HG03039 (cell line): ENCODE data around the gene FES.
A peak's percentile ranks its signal among the peaks of the same experiment; 100 is the strongest.
"Not testable (repeated sequence)": the region's sequence is repeated elsewhere in the genome, so short reads cannot be mapped to it uniquely, and the experiment has no call there.

Experiments
- ATAC-seq: cut with Tn5 transposase; IDR thresholded peaks from one replicate; pipeline ENCODE4 v1.9.1; 2021; ENCODE audit warnings: mild to moderate bottlenecking, moderate library complexity; ENCODE audit not compliant: unreplicated experiment

FES gene

DNA sequence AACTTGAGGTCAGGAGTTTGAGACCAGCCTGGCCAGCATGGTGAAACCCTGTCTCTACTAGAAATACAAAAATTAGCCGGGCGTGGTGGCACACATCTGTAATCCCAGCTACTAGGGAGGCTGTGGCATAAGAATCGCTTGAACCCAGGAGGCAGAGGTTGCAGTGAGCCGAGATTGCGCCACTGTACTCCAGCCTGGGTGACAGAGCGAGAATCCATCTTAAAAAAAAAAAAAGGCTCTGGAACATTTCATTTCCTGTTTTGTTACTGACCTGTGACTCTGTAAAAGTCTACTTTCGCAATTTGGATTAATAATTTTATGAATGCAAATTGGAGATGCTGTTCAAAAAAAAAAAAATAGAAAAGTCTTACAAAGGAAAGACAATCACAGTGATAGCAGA lies 43.8 kb downstream of the FES start:
- not testable (repeated sequence) for ATAC-seq

DNA sequence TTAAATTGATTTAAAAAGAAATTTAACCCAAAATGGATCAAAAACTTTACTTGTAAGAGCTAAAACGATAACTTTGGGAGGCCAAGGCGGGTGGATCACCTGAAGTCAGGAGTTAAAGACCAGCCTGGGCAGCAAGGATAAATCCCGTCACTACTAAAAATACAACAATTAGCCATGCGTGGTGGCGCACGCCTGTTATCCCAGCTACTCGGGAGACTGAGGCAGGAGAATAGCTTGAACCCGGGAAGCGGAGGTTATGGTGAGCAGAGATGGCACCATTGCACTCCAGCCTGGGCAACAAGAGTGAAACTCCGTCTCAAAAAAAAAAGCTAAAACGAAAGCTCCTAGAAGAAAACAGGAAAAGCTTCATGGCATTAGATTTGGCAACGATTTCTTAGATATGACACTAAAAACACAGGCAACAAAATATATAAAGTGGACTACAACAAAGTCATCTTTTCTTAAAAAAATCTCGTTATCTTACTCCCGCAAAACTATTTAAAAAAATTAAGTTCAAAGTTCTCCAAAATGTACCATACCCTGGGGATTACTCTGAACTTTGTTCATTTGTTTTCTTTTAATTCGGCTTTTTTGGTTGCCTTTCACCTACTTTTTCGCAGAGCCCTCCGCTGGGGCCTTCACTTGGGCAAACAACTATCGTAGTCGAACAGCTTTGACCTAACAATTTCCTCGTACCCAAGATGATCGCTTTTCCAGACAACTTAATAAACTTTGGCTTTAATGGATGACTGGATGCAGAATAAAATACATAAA lies 45.1 kb downstream of the FES start:
- no peak for ATAC-seq

DNA sequence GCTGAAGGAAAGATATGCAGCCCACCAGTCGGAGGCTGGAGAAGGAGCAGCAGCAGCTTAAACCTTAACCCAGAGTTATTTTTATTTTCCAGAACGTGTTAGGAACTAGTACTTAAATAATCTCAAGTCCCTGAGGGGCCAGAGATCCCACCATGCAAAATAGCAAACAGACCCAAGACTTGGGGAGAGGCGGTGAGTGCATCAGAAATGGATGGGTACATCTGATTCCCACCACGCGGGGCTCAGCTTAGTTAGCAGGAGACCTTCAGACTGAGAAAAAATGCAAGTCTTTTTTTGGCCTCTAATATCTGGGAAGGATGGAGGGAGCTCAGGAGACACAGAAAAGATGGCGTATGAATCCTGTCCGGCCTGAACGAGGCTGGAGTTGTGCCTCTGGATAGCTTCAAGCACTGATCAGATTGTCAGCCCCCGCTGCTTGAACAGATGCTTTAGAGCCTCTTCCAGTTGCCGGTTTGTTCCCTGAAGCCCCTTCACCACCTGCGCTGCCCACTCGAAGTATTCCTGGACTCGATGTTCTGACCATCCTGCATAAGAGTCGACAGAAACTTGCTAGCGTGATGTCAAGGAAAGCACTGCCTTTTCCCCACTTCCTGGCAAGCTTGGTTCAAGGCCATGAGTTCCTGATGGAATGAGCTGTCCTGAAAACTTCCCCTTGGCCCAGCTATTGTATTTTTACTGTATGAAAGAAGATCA lies 46.7 kb downstream of the FES start:
- no peak for ATAC-seq

DNA sequence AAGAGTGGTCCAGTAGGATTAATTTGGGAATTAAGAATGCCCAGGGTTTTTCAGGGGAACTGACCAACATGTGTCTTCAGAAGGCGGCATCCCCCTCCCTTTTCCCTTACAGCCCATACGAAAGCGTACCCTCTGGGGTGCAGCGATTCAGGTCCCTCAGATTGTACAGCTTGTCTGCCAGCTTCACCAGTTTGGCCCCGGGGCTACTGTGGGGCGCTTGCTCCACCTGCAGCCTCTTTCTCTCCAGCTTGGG lies 47.2 kb downstream of the FES start:
- ATAC-seq = no peak

DNA sequence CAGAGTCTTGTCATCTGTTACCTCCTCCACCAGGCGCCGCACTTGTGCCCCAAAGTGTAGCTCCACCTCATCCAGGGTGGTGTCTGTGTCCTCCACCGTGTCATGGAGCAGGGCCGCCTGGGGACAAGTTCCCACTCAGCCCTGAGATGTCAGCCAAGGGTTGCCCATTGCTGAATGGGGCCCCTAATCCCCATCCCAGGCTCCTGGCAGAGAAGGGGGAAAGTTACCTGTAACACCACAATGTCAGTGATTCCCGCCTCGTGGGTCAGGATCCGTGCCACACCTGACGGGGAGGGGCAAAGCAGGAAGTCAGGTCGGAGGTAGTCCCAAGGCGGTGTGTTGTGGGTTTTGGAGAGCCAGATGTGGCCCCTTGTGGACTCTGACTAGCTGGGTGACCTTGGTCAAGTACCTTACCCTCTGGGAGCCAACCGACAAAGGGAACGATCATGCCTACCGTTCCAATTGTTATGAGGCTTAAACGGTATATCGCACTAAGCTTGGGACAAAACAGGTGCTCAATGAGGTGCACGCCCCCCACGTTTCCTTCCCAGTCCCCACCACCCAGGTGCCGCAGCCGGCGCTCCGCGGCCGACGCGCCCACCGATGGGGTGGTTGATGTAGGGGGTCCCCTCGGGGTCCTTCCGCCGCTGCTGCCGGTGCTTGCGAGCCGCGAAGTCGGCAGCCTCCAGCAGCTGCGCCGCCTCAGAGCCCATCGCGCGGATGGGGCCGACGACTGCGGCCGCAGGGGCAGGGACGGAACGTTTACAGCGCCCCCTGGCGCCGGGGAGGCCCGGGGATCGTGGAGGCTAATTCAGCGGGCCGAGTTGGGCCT lies 47.7 kb downstream of the FES start, which contains the start of gene HDDC3:
Gene HDDC3 (minus strand): TSS at position 722 of the 832 bp plus-strand sequence. CDS start 9 bp downstream, at position 713.
- ATAC-seq = peak; percentile 40

DNA sequence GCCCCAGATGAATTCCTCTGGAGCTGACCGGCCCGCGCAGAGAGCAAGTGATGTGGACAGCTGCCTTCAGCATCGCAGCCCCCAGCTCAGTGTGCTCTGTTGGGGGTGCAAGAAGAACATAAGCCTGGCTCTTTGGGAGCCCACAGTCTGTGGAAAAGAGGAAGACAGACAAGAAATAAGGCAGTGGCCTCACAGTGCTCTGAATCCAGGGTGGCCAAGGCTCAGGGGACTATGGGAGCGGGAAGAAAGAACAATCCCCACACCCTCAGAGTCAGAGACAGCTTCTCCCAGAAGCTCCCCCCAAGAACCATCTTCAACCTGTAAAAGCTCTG lies 48.3 kb downstream of the FES start:
- no peak for ATAC-seq

DNA sequence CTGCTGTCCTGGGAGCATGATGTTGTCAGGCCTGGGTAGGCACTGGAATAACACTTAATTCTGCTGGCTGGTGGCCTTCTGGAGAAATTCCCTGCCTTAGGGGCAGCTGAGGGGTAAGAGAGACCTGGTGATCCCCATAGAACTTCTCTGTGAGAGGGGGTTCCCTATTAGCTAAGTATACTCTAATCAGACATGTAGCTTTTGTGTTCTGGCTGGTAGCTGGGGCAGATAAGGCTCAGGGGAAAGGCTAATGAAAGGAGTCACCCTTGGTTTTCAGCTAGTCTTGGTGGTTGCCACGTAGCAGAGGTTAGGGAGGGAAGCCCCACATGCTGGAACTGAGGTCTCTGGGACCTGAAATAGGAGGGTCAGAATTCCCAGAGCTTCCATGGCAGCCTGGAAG lies 49.0 kb downstream of the FES start:
- ATAC-seq = no peak

DNA sequence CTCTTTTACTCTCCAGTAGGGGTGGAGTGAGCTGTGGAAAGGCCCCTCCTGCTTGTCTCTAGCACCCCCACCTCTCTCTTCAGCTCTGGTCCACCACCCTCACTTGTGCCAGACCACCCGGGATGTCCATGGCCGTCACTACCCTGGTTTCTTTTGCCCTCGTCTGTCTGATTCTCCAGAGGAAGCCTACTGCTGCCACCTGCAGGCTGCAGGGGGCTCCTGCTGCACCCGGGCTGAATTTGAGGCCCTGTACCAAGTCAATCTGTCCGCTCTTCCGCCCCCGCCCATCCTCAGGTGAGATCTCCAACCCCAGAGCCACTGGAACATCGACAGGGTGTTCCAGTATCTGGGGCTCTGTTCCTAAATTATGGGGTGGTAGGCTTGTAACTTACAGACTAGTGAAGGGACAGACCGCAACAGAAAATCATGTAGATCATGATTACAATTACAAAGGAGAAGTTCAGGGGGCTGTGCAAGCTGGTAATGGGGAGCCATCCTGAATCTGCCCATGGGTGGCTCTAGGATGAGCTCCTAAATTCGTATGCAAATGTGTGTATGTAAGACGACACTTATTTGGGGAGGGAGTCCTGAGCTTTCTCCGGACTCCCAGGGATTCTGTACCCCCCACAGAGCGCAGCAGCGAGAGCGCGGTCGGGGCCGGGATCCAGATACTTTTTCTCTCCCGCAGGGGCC lies 50.1 kb downstream of the FES start:
- no peak for ATAC-seq

DNA sequence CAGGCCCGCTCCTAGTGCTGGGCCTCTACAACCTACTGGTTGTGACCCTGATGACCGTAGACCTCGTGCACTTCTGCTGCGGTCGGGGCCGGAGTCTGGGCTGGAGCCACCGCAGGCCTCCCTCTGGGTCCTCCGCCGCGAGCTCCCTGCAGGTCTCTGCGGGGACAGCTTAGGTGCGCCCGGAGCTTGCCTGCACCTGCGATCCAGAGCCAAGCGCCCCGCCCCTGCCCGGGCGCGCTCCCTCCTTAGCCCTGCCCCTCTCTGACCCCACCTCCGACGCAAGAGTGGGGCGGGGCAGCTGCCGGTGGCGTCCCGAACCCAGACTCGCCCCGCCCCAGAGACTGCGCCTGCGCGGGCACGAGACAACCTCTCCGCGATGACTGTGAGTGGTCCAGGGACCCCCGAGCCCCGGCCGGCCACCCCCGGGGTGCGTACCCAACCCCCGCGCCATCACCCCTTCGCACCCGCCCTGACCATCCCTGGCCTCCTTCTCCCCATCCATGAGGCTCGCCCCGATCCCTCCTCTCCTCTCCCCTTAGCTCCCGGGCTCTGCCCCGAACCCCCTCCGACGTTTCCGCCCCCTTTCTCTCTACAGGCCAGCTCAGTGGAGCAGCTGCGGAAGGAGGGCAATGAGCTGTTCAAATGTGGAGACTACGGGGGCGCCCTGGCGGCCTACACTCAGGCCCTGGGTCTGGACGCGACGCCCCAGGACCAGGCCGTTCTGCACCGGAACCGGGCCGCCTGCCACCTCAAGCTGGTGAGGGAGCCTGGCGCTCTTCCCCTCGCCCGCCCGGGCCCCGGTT lies 50.8 kb downstream of the FES start, which contains the start of gene UNC45A:
Gene UNC45A (plus strand): TSS at position 337 of the 803 bp plus-strand sequence. CDS start 40 bp downstream, at position 377.
- ATAC-seq = peak; percentile 71

DNA sequence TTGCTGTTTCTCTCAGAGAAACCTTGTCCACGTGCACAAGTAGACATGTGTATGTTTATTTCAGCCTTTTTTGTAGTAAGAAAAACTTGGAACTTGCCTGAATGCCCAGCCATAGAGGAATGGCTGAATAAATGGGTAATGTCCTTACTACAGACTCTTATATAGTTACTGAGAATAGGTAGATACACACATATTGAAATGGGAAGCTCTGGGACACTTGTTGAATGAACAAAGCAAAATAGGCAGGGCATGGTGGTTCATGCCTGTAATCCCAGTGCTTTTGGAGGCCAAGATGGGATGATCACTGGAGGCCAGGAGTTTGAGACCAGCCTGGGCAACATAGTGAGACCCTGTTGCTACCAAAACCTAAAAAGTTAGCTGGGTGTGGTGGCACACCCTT lies 52.5 kb downstream of the FES start:
- no peak for ATAC-seq

DNA sequence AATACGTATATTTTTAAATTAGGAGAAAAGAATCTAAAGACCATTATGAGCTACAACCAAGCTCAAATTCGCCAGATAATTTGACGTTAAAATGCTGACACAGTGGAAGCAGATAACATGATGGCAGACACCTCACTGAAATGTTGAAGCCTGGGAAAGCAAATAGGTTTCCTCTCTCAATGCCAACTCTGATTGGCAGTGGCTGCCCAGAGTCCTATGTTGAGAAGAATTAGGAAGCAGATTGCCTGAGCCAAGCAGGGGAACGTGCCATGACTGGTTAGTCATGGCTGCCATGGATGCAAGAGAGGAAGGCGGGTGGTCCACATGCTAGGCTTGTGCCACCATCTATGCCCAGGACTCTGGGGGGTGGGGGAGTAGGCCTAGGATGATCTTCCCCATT lies 54.0 kb downstream of the FES start:
- no peak for ATAC-seq

DNA sequence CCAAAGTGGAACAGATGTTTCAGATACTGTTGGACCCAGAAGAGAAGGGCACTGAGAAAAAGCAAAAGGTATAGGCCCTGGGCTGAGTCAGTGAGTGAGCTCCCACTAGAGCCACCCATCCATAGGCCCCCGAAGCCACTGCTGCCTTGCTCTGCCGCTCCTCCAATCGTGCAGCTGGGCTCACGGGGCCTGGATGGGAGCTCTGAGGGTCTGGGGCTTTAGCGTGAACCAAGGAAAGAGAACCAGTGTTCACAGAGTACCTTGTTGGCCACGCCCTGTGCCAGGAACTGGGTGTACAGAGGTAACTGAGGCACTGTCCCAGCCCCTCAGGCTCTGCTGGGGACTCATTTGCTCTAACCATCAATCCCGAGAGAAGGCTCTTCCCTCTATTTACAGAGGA lies 55.5 kb downstream of the FES start:
- no peak for ATAC-seq

DNA sequence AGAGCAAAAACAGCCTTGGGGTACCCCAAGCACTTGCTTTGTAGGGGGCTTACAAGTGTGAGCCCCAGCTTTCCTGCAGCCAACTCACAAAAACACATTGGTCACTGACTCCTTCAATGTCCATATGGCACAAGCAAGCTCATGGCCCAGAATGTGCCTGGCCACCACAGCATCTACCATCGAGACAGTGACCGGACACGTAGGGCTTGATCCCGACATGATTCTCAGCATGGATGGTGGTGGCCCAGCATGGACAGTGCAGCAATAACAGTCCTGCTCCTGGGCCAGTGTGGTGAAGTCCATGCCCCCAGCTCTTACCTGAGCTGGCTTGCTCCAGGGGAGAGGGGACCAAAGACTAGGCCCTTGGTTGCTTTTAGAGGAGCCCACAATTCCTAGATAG lies 56.7 kb downstream of the FES start:
- no peak for ATAC-seq

DNA sequence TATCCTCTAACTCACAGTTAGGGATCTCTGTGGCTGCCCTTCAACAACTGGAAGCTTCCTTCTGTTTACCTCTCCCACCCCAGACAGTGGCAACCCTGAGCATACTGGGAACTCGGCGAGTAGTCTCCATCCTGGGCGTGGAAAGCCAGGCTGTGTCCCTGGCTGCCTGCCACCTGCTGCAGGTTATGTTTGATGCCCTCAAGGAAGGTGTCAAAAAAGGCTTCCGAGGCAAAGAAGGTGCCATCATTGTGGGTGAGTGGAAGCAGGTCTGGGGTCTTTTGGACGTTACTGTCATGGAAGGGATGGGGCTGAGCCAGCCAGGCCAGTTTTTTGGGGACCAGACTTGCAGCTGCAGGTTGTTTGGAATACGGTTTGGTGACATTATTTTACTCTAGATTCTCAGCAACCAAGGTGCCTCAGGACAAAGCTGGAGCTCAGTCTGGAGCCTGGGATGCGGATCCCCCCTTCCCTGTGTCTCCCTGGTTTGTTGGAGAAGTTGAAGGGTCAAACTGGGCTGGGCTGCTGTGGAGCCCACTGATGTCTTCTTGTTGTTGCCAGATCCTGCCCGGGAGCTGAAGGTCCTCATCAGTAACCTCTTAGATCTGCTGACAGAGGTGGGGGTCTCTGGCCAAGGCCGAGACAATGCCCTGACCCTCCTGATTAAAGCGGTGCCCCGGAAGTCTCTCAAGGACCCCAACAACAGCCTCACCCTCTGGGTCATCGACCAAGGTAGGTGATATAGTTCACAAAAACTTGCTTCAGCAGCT lies 58.2 kb downstream of the FES start:
- no peak for ATAC-seq

DNA sequence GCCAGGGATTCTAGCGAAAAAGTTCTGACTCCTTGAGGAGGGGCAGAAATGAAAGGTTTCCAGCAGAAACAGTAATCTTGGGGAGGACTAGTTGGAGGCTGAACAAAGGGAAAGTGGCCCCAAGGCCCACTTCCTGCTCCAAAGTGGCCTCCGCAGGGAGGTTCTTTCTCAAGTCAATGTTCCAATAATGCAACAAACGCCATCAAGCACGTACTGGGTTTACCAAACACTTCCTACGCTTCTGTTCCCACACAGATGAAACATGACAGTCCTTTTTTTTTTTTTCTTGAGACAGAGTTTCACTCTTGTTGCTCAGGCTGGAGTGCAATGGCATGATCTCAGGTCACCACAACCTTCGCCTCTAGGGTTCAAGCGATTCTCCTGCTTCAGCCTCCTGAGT lies 60.8 kb downstream of the FES start:
- ATAC-seq = no peak
